ENCODE measurements around the gene MIA2. TPM values are rescaled to one million over a fixed set of nuclear protein-coding genes. Genes with fewer than 3 reads are reported as not detected.
"Not testable (repeated sequence)": the region's sequence is repeated elsewhere in the genome, so short reads cannot be mapped to it uniquely, and the experiment has no call there.

The MIA2 gene
- total and polyA plus RNA-seq, 2 experiments from 2014 or later: 43.9 to 86.0 TPM

- Histone ChIP-seq H3K9me2 (replicated peaks; ENCODE audit: insufficient read depth) (no peaks in the 10 kb centered on the region), H4K20me1 (ENCODE audit: insufficient read depth, poor library complexity, severe bottlenecking) (no peaks in the 10 kb centered on the region), H3K36me3 (replicated peaks; ENCODE audit: insufficient read depth, low read depth) (no peaks in the 10 kb centered on the region), H3K9me3 (ENCODE audit: low read depth) (no peaks in the 10 kb centered on the region), H3K27me3 (no peaks in the 10 kb centered on the region), H2AFZ (no peak overlapping the region), H3K4me2 (no peak overlapping the region), H3K27ac (no peak overlapping the region), H3K4me1 (ENCODE audit: insufficient read depth) (peaks cover 16% of the 10 kb centered on the region), H3K79me2 (peaks cover 11% of the 10 kb centered on the region), H3K4me3 (no peak overlapping the region)
- no peak for DNase-seq (ENCODE audit: low spot score)
- TF ChIP-seq CTCF (IDR thresholded peaks at IDR 0.05; ENCODE audit: poor library complexity): no peak
- TF ChIP-seq EZH2phosphoT487 (IDR thresholded peaks at IDR 0.05; ENCODE audit: low read depth, severe bottlenecking, unreplicated experiment): no peak
- TF ChIP-seq EZH2 (IDR thresholded peaks at IDR 0.05; ENCODE audit: borderline replicate concordance): no peak
- 83% methylated on average over 5 of the region's 5 CpGs for WGBS (ENCODE audit: low lambda C conversion rate, missing lambda C conversion rate)
Observed at GRCh38 chr14:39230416-39231035, 3.2 kb upstream of the MIA2 start.

- 82% methylated on average over 11 of the region's 11 CpGs for WGBS (ENCODE audit: low lambda C conversion rate, missing lambda C conversion rate)
Observed at GRCh38 chr14:39231751-39232553, 1.8 kb upstream of the MIA2 start.

GRCh38 chr14:39232554-39233415 lies 930 bp upstream of the MIA2 start:
- H3K36me3 ChIP-seq (replicated peaks; ENCODE audit: insufficient read depth, low read depth): no peaks in the 10 kb centered on the region
- H3K27ac ChIP-seq: peak overlapping the region; percentile 77
- peak overlapping the region; percentile 63 for H3K4me2 ChIP-seq

More at GRCh38 chr14:39231751-39232553, 1.8 kb upstream of the MIA2 start:
- not testable (repeated sequence) for H3K27me3 ChIP-seq; H3K9me3 ChIP-seq (ENCODE audit: low read depth); H3K9me2 ChIP-seq (replicated peaks; ENCODE audit: insufficient read depth); H3K36me3 ChIP-seq (replicated peaks; ENCODE audit: insufficient read depth, low read depth); H2AFZ ChIP-seq; H3K4me3 ChIP-seq; H4K20me1 ChIP-seq (ENCODE audit: insufficient read depth, poor library complexity, severe bottlenecking); H3K4me2 ChIP-seq
- peak; percentile 53 for DNase-seq (ENCODE audit: low spot score)
- peak overlapping the region; percentile 77 for H3K27ac ChIP-seq
- peaks cover 25% of the 10 kb centered on the region for H3K79me2 ChIP-seq
- TF ChIP-seq CTCF (IDR thresholded peaks at IDR 0.05; ENCODE audit: poor library complexity): peak; percentile 39
- H3K4me1 ChIP-seq (ENCODE audit: insufficient read depth): peaks cover 16% of the 10 kb centered on the region

GRCh38 chr14:39234986-39235385 lies 1.3 kb downstream of the MIA2 start:
- not testable (repeated sequence) for H2AFZ ChIP-seq; H3K4me1 ChIP-seq (ENCODE audit: insufficient read depth); H4K20me1 ChIP-seq (ENCODE audit: insufficient read depth, poor library complexity, severe bottlenecking); H3K36me3 ChIP-seq (replicated peaks; ENCODE audit: insufficient read depth, low read depth); DNase-seq (ENCODE audit: low spot score); H3K9me2 ChIP-seq (replicated peaks; ENCODE audit: insufficient read depth); H3K27ac ChIP-seq; H3K27me3 ChIP-seq; H3K9me3 ChIP-seq (ENCODE audit: low read depth)
- H3K4me3 ChIP-seq: peak overlapping the region; percentile 15
- H3K79me2 ChIP-seq: peaks cover 35% of the 10 kb centered on the region
- WGBS (ENCODE audit: low lambda C conversion rate, missing lambda C conversion rate): 91% methylated on average over 5 of the region's 5 CpGs
- H3K4me2 ChIP-seq: peak overlapping the region; percentile 63

More at GRCh38 chr14:39232554-39233415, 930 bp upstream of the MIA2 start:
- Histone ChIP-seq H3K27me3 (no peaks in the 10 kb centered on the region), H3K4me1 (ENCODE audit: insufficient read depth) (peaks cover 11% of the 10 kb centered on the region), H3K9me2 (replicated peaks; ENCODE audit: insufficient read depth) (no peaks in the 10 kb centered on the region), H4K20me1 (ENCODE audit: insufficient read depth, poor library complexity, severe bottlenecking) (no peaks in the 10 kb centered on the region), H3K9me3 (ENCODE audit: low read depth) (no peaks in the 10 kb centered on the region), H2AFZ (no peak overlapping the region), H3K4me3 (no peak overlapping the region), H3K79me2 (peaks cover 33% of the 10 kb centered on the region)
- peak; percentile 30 for DNase-seq (ENCODE audit: low spot score)
- 84% methylated on average over 12 of the region's 12 CpGs for WGBS (ENCODE audit: low lambda C conversion rate, missing lambda C conversion rate)
- TF ChIP-seq EZH2phosphoT487 (IDR thresholded peaks at IDR 0.05; ENCODE audit: low read depth, severe bottlenecking, unreplicated experiment) (no peak), CTCF (IDR thresholded peaks at IDR 0.05; ENCODE audit: poor library complexity) (no peak), EZH2 (IDR thresholded peaks at IDR 0.05; ENCODE audit: borderline replicate concordance) (no peak)

GRCh38 chr14:39235466-39235865 lies 1.8 kb downstream of the MIA2 start:
- not testable (repeated sequence) for H3K27ac ChIP-seq; H3K9me2 ChIP-seq (replicated peaks; ENCODE audit: insufficient read depth); H3K27me3 ChIP-seq; H4K20me1 ChIP-seq (ENCODE audit: insufficient read depth, poor library complexity, severe bottlenecking); DNase-seq (ENCODE audit: low spot score); H2AFZ ChIP-seq; H3K36me3 ChIP-seq (replicated peaks; ENCODE audit: insufficient read depth, low read depth); H3K9me3 ChIP-seq (ENCODE audit: low read depth); H3K4me1 ChIP-seq (ENCODE audit: insufficient read depth)
- H3K79me2 ChIP-seq: peaks cover 35% of the 10 kb centered on the region
- H3K4me3 ChIP-seq: peak overlapping the region; percentile 15
- peak overlapping the region; percentile 63 for H3K4me2 ChIP-seq

Data from hepatocyte (in vitro differentiated cells).